Measurements from ENCODE around the gene GRAMD1A. TPM values are rescaled to one million over a fixed set of nuclear protein-coding genes. Genes with fewer than 3 reads are reported as not detected.

Gene GRAMD1A
- total RNA-seq, 1 donor from 2014 or later, result 79.6 TPM

DNA sequence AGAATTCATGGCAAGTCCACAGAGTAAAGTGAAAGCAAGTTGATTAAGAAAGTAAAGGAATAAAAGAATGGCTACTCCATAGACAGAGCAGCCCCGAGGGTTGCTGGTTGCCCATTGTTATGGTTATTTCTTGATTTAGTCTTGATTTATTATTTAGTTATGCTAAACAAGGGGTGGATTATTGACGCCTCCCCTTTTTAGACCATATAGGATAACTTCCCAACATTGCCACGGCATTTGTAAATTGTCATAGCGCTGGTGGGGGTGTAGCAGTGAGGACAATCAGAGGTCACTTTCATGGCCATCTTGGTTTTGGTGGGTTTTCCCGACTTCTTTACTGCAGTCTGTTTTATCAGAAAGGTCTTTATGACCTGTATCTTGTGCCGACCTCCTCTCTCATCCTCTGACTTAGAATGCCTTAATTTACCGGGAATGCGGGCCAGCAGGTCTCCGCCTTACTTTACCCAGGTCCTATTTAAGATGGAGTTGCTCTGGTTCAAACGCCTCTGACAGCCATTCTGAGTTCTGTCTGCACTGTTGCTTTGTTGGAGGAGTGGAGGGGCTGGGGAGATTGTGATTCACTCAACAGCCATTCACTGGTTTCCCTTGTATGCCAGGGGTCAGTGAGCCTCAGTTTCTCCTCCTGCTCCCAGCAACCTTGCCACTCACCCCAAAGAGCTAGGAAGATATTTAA lies 69.0 kb downstream of the GRAMD1A start:
- Mint-ChIP-seq H3K4me3 (peak overlapping the region; percentile 74), H3K9me3 (no peaks in the 10 kb centered on the region), H3K27me3 (peaks cover 3% of the 10 kb centered on the region), H3K4me1 (ENCODE audit: unreplicated experiment) (peaks cover 13% of the 10 kb centered on the region), H3K27ac (peak overlapping the region; percentile 81), H3K36me3 (no peaks in the 10 kb centered on the region)
- no peak for DNase-seq (ENCODE audit: extremely low spot score, unreplicated experiment)
- TF ChIP-seq, protein P1, sequence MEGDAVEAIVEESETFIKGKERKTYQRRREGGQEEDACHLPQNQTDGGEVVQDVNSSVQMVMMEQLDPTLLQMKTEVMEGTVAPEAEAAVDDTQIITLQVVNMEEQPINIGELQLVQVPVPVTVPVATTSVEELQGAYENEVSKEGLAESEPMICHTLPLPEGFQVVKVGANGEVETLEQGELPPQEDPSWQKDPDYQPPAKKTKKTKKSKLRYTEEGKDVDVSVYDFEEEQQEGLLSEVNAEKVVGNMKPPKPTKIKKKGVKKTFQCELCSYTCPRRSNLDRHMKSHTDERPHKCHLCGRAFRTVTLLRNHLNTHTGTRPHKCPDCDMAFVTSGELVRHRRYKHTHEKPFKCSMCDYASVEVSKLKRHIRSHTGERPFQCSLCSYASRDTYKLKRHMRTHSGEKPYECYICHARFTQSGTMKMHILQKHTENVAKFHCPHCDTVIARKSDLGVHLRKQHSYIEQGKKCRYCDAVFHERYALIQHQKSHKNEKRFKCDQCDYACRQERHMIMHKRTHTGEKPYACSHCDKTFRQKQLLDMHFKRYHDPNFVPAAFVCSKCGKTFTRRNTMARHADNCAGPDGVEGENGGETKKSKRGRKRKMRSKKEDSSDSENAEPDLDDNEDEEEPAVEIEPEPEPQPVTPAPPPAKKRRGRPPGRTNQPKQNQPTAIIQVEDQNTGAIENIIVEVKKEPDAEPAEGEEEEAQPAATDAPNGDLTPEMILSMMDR (conservative IDR thresholded peaks at IDR 0.05), result no peak

DNA sequence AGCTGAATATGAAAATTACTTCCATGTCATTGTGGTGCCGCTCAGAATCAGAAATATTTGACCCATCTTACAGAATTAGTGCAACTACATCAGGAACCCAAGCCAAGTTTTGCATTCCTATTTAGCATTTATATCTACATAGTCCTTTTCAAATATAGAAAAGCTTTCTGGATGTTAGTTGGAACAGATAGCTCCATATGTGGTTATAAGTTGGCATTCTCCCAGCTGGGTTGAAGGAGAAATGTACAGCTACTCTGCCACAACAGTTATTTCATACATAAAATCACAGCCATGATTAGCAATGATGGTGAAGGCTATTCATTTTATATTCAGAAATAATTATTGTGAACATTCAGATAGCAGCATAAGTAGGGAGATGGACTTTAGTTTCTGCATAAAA lies 69.6 kb downstream of the GRAMD1A start:
- TF ChIP-seq, protein P1 (conservative IDR thresholded peaks at IDR 0.05), result no peak
- Mint-ChIP-seq H3K4me1 (ENCODE audit: unreplicated experiment) (peaks cover 13% of the 10 kb centered on the region), H3K36me3 (no peaks in the 10 kb centered on the region), H3K9me3 (no peaks in the 10 kb centered on the region), H3K27ac (no peak overlapping the region), H3K4me3 (no peak overlapping the region), H3K27me3 (peaks cover 3% of the 10 kb centered on the region)
- no peak for DNase-seq (ENCODE audit: extremely low spot score, unreplicated experiment)

DNA sequence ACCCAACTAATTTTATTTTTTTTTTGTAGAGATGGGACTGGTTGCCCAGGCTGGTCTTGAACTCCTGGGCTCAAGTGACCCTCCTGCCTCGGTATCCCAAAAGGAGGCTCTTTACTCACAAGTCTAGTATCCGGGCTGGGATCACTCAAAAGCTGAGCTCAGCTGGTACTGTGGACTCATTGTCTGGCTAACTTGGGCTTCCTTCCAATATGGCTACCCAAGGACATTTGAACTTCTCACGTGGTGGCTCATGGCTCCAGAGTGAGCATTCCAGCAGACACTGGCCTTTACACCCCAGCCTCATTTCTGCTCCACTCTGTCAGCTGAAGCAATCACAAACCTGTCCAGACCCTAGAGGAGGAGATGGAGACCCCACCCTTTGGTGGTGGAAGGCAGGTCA lies 70.3 kb downstream of the GRAMD1A start:
- Mint-ChIP-seq H3K27ac (no peak overlapping the region), H3K27me3 (peaks cover 3% of the 10 kb centered on the region), H3K4me3 (no peak overlapping the region), H3K9me3 (no peaks in the 10 kb centered on the region), H3K36me3 (no peaks in the 10 kb centered on the region), H3K4me1 (ENCODE audit: unreplicated experiment) (peaks cover 13% of the 10 kb centered on the region)
- DNase-seq (ENCODE audit: extremely low spot score, unreplicated experiment), result no peak
- TF ChIP-seq, protein P1 (conservative IDR thresholded peaks at IDR 0.05), result no peak

DNA sequence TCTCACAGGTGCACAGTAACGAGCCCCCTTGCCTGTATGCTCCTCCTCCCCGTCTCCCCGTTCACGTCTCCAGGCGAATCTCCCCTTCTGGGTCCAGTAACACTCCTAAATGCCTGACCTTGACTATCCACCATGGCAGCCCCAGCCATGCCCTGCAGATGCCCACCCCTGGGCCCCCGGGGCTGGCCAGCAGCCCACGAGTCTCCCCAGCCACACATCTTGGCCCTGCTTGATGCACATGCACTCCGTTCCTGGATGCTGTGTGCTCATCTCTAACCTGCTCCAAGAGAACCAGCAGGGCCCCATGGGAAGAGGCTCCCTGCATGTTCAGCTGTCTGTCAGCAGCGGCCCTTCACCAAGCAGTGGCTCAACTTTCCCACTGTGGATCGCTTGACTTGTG lies 73.4 kb downstream of the GRAMD1A start:
- Mint-ChIP-seq H3K4me1 (ENCODE audit: unreplicated experiment) (peaks cover 5% of the 10 kb centered on the region), H3K27ac (no peak overlapping the region), H3K9me3 (no peaks in the 10 kb centered on the region), H3K27me3 (peaks cover under 1% of the 10 kb centered on the region), H3K36me3 (no peaks in the 10 kb centered on the region), H3K4me3 (no peak overlapping the region)
- DNase-seq (ENCODE audit: extremely low spot score, unreplicated experiment), result no peak
- TF ChIP-seq, protein P1 (conservative IDR thresholded peaks at IDR 0.05), result no peak

DNA sequence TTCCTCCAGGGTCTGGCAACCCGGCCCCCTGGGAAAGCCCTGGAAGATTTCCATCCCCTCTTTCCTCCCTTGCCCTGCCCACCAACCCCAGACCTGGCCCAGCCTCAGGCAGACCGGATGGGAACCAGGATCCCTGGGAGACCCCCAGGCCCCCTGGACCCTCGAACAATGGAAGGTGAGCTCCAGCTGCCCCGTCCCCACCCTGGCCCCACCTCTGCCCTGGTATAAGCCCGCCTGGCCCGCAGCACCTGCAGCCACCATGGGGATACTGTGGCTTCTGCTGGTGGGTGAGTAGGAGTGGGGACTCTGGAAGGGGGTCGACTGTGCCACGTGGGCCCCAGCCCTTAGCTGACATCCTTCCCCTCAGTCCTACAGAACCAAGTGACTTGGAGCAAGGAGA lies 73.8 kb downstream of the GRAMD1A start:
- Mint-ChIP-seq H3K36me3 (no peaks in the 10 kb centered on the region), H3K27me3 (peaks cover 3% of the 10 kb centered on the region), H3K4me3 (no peak overlapping the region), H3K27ac (no peak overlapping the region), H3K4me1 (ENCODE audit: unreplicated experiment) (peaks cover under 1% of the 10 kb centered on the region), H3K9me3 (no peaks in the 10 kb centered on the region)
- TF ChIP-seq, protein P1 (conservative IDR thresholded peaks at IDR 0.05), result no peak
- DNase-seq (ENCODE audit: extremely low spot score, unreplicated experiment), result no peak

Measured in type B pancreatic cell (in vitro differentiated cells).